Measurements from ENCODE around the gene AQP1.
A peak's percentile ranks its signal among the peaks of the same experiment; 100 is the strongest.

The AQP1 gene

DNA sequence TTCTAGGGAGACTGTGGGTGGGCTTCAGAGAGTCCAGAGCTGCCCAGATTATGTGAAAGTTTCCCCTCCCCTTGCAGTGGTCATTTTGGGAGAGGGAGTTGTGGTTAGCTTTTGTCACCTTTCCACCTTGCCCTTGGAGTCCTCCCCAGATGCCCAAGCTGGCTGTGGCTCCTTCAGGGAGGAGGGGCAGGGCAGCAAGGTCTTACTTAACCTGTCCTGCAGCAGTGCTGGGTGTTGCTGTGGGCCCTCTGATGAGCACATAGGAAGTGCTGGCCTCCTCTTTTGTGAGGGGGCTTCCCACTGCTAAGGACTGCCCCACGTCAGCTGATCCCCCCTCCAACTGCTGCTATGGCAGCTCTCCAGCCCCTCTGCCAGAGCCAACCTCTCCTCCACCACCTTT, 17.6 kb upstream of the AQP1 start:
- Histone ChIP-seq H3K36me3 (replicated peaks) (no peaks in the 10 kb centered on the region), H3K27me3 (ENCODE audit: low read depth) (no peaks in the 10 kb centered on the region; the same call in 1 of the 2 replicates), H3K9me3 (no peaks in the 10 kb centered on the region), H3K4me3 (no peak overlapping the region), H3K4me1 (peaks cover 4% of the 10 kb centered on the region; the same call in 1 of the 2 replicates)
- DNase-seq (ENCODE audit: low spot score in 2 of 2) = no peak
- in situ Hi-C loops (cut with MboI; ENCODE audit: low sequenced_read_pairs) = no loop called here

DNA sequence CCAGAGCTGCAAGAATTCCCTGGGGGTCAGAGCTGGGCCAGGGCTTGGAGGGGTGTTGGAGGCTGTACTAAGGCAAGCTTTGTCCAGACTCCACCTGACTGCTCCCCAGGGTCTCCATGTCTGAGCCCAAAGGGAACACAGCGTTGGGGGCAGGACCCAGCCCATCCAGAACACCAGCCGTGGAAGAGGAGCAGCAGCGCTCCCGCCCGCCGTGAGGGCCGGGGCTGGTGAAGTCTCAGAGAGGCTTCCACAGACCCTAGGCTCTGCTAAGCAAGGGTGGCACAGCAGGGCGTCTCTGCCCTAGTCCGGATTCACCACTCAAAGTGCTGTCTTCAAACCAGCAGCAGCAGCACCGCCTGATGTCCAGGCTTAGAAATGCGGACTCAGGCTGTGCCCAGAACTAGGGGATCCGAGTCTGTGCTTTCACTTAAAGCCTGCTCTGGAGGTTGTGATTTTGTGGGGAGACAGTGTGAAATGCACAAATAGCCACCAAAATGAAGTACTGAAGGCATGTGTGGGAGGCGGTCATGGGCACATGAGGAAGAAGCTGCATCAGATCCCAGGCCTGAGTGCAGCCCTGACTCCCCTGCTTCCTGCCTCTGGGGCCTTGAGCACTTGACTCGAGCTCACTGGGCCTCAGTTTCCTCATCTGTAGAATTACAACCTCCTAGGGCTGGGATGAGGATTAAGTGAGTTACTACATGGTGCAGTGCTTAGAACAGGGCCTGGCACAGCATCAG, 16.6 kb upstream of the AQP1 start:
- Histone ChIP-seq H3K4me3 (no peak overlapping the region), H3K4me1 (peaks cover 4% of the 10 kb centered on the region; the same call in 1 of the 2 replicates)
- in situ Hi-C loops (cut with MboI; ENCODE audit: low sequenced_read_pairs) = no loop called here

DNA sequence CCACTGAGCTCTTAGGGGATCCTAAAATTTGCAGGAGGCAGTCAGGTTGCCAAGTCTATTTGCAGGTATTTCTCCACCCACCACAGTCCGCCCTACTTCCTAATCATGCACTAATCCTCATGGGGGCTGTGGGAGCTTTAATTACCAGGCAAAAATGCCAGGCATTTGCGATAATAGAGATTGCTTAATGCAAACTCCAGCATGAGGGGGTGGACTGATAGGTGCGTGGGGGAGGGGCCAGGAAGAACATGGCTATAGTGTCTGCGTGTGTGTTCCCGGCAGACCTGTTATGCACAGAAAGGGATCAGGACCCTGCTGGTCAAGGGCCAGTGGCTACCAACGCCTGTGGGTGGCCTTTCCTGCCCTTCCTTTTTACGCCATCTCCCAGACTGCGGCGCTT, 15.6 kb upstream of the AQP1 start:
- peaks cover 4% of the 10 kb centered on the region; the same call in 1 of the 2 replicates for H3K4me1 ChIP-seq
- no peak overlapping the region for H3K4me3 ChIP-seq
- H3K36me3 ChIP-seq (replicated peaks) = no peaks in the 10 kb centered on the region
- in situ Hi-C loops (cut with MboI; ENCODE audit: low sequenced_read_pairs) = no loop called here
- DNase-seq (ENCODE audit: low spot score in 2 of 2) = peak in 1 of 2 experiments; percentile 35
- H3K9me3 ChIP-seq = no peaks in the 10 kb centered on the region
- H3K27me3 ChIP-seq (ENCODE audit: low read depth) = no peaks in the 10 kb centered on the region; the same call in 1 of the 2 replicates

More for the DNA sequence above, 16.6 kb upstream of the AQP1 start:
- H3K27me3 ChIP-seq (ENCODE audit: low read depth) = no peaks in the 10 kb centered on the region; the same call in 1 of the 2 replicates
- no peaks in the 10 kb centered on the region for H3K9me3 ChIP-seq
- H3K36me3 ChIP-seq (replicated peaks) = no peaks in the 10 kb centered on the region
- DNase-seq (ENCODE audit: low spot score in 2 of 2) = no peak

DNA sequence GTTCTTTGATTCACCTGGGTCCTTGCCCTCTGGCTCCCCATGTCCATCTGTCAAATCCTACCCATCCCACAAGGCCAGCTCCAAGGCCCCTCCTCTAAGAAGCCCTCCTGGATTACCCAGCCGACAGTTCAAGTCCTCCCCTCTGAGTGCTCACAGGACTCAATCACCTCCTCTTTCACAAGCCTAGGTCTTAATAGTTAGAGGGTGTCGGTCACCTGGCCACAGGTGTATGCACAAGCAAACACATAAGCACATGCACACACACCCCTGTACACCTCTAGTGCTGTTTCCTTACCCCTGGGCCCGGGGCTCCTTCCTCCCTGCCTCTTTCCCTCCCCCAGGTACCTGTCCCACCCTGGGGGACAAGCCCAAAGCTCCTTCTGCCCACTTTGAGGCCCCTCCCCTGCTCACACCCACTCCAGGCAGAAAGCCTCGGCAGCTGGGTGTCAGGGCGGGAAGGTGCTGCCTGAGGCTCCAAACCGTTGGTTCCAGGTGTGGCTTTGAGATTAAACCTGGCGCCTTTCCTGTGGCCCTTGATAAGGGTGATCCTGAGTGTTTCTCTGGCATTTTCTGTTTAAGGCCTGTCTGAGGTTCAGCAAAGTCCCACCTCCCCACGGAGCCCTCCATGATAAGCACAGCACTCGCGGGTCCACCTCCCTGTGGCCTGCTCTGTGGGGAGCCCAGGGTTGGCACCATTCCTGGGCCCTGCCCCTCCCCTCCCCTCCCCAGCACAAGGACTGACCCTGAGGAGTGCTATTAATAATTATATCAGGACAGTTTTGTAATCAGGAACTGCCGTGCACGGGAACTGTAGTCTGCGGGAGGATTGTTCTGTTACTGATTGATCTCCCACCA, 14.6 kb upstream of the AQP1 start:
- peaks cover 4% of the 10 kb centered on the region; the same call in 1 of the 2 replicates for H3K4me1 ChIP-seq
- H3K36me3 ChIP-seq (replicated peaks) = no peaks in the 10 kb centered on the region
- DNase-seq (ENCODE audit: low spot score in 2 of 2) = no peak
- H3K9me3 ChIP-seq = no peaks in the 10 kb centered on the region
- in situ Hi-C loops (cut with MboI; ENCODE audit: low sequenced_read_pairs) = no loop called here
- no peak overlapping the region for H3K4me3 ChIP-seq
- H3K27me3 ChIP-seq (ENCODE audit: low read depth) = no peaks in the 10 kb centered on the region

DNA sequence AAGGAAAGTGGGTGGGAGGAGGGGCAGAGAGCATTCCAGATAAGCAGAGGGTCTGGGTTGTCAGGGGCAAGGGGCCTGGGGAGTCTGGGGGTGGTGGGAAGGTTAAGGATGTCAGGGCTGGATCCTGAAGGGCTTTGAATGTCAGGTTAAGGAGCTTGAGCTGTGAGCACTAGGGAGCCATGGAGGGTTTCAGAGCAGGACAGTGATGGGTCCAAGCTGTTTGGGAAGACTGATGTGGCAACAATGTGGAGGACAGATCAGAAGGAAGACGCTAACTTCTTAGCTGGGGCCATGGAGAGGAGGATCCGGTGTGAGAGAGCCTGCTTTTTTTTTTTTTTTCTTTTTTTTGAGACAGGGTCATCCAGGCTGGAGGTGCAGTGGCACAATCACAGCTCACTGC, 13.9 kb upstream of the AQP1 start:
- Histone ChIP-seq H3K9me3 (no peaks in the 10 kb centered on the region), H3K27me3 (ENCODE audit: low read depth) (no peaks in the 10 kb centered on the region), H3K4me1 (peaks cover 4% of the 10 kb centered on the region; the same call in 1 of the 2 replicates), H3K36me3 (replicated peaks) (no peaks in the 10 kb centered on the region), H3K4me3 (no peak overlapping the region)
- no peak for DNase-seq (ENCODE audit: low spot score in 2 of 2)
- in situ Hi-C loops (cut with MboI; ENCODE audit: low sequenced_read_pairs) = no loop called here

DNA sequence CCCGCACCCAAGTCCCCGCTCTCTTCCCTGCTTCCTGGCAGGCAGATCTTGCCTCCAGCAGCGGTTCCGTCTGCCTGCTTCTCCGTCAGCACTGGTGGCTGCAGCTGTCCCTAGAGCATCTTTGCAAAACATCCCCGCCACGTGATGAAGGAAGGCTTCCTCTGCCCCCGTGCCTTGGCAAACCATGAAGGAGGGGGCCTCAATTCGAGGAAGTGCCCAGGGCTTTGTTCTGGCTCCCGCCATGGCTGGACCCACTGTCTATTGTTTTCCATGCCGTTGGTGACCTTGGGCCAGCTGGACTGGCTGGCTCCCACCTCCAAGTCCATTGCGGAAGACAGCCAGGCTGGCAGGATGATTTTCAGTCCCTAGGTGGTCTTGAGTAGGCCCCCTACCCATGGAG, 13.2 kb upstream of the AQP1 start:
- in situ Hi-C loops (cut with MboI; ENCODE audit: low sequenced_read_pairs) = no loop called here
- H3K9me3 ChIP-seq = no peaks in the 10 kb centered on the region
- DNase-seq (ENCODE audit: low spot score in 2 of 2) = no peak
- no peak overlapping the region for H3K4me3 ChIP-seq
- peaks cover 4% of the 10 kb centered on the region; the same call in 1 of the 2 replicates for H3K4me1 ChIP-seq
- no peaks in the 10 kb centered on the region for H3K27me3 ChIP-seq (ENCODE audit: low read depth)
- H3K36me3 ChIP-seq (replicated peaks) = no peaks in the 10 kb centered on the region

- Histone ChIP-seq H3K27me3 (ENCODE audit: low read depth) (no peaks in the 10 kb centered on the region), H3K9me3 (no peaks in the 10 kb centered on the region), H3K4me3 (no peak overlapping the region), H3K36me3 (replicated peaks) (no peaks in the 10 kb centered on the region), H3K4me1 (peaks cover 4% of the 10 kb centered on the region; the same call in 1 of the 2 replicates)
- DNase-seq (ENCODE audit: low spot score in 2 of 2) = no peak
- in situ Hi-C loops (cut with MboI; ENCODE audit: low sequenced_read_pairs) = no loop called here
These were observed 12.6 kb upstream of the AQP1 start for GRCh38 chr7:30899066-30899465.

DNA sequence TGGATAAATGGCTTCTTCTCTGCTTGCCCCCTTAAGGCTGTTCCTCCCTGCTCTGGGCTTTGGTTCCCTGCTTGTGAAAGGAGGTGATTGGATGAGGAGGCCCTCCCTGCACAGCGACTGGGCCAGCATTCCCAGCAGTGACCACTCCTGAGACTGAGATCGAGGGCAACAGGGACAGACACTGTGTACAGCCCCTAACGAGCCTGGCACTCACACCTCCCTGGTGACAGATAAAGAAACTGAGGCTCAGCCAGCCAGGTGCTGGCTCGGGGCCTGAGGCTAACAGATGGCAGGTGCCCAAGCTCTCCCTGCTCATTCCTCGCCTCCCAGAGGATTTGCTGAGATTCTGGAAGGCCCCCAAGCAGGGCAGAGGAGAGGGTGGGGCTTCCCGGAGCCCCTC, 12.0 kb upstream of the AQP1 start:
- DNase-seq (ENCODE audit: low spot score in 2 of 2) = no peak
- no peak overlapping the region for H3K4me3 ChIP-seq
- peaks cover 4% of the 10 kb centered on the region; the same call in 1 of the 2 replicates for H3K4me1 ChIP-seq
- in situ Hi-C loops (cut with MboI; ENCODE audit: low sequenced_read_pairs) = no loop called here
- H3K27me3 ChIP-seq (ENCODE audit: low read depth) = no peaks in the 10 kb centered on the region
- no peaks in the 10 kb centered on the region for H3K36me3 ChIP-seq (replicated peaks)
- no peaks in the 10 kb centered on the region for H3K9me3 ChIP-seq

- no peaks in the 10 kb centered on the region for H3K36me3 ChIP-seq (replicated peaks)
- H3K4me1 ChIP-seq = peaks cover 4% of the 10 kb centered on the region; the same call in 1 of the 2 replicates
- no peaks in the 10 kb centered on the region for H3K27me3 ChIP-seq (ENCODE audit: low read depth)
- in situ Hi-C loops (cut with MboI; ENCODE audit: low sequenced_read_pairs) = no loop called here
- H3K4me3 ChIP-seq = no peak overlapping the region
- DNase-seq (ENCODE audit: low spot score in 2 of 2) = no peak
- no peaks in the 10 kb centered on the region for H3K9me3 ChIP-seq
These were observed 11.6 kb upstream of the AQP1 start for GRCh38 chr7:30900053-30900452.

DNA sequence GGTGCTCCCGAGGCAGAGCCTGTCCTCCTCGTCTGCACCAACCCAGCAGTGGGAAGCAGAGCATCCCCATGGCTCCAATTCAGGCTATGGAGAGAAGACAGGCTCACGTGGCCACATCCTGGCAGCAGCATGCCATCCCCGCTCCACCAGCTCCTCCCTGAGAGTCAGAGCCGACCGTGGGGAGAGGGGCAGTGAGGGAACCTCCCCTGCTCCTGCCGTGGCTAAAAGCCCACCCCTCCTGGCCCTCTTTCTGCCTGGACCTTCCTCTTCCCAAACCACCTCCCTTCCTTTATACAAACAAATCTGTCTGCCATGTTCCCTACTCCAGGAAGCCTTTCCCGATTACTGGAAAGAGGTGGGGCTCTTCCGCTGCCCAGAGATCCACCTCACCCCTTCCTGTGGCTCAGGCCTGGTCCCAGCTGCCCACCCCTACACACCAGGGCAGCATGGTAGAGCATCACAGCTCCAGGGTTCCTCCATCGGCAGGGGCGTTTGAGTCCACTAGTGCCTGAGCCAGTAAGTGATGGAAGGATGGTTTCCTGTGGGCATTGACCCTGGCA, 10.8 kb upstream of the AQP1 start:
- H3K4me1 ChIP-seq = peaks cover 3% of the 10 kb centered on the region; the same call in 1 of the 2 replicates
- no peak for DNase-seq (ENCODE audit: low spot score in 2 of 2)
- H3K27me3 ChIP-seq (ENCODE audit: low read depth) = no peaks in the 10 kb centered on the region
- no peaks in the 10 kb centered on the region for H3K9me3 ChIP-seq
- H3K4me3 ChIP-seq = no peak overlapping the region
- H3K36me3 ChIP-seq (replicated peaks) = no peaks in the 10 kb centered on the region
- in situ Hi-C loops (cut with MboI; ENCODE audit: low sequenced_read_pairs) = no loop called here

- no peaks in the 10 kb centered on the region for H3K9me3 ChIP-seq
- no peaks in the 10 kb centered on the region for H3K27me3 ChIP-seq (ENCODE audit: low read depth)
- peak in 1 of 2 experiments; percentile 21 for DNase-seq (ENCODE audit: low spot score in 2 of 2)
- in situ Hi-C loops (cut with MboI; ENCODE audit: low sequenced_read_pairs) = no loop called here
- H3K4me3 ChIP-seq = no peak overlapping the region
- H3K36me3 ChIP-seq (replicated peaks) = no peaks in the 10 kb centered on the region
- no peaks in the 10 kb centered on the region for H3K4me1 ChIP-seq
These were observed 9.8 kb upstream of the AQP1 start for GRCh38 chr7:30901856-30902255.

GRCh38 chr7:30902466-30902865, 9.2 kb upstream of the AQP1 start:
- H3K4me1 ChIP-seq = no peaks in the 10 kb centered on the region
- no peaks in the 10 kb centered on the region for H3K9me3 ChIP-seq
- H3K4me3 ChIP-seq = no peak overlapping the region
- H3K36me3 ChIP-seq (replicated peaks) = no peaks in the 10 kb centered on the region
- in situ Hi-C loops (cut with MboI; ENCODE audit: low sequenced_read_pairs) = no loop called here
- DNase-seq (ENCODE audit: low spot score in 2 of 2) = no peak
- H3K27me3 ChIP-seq (ENCODE audit: low read depth) = no peaks in the 10 kb centered on the region

- no peaks in the 10 kb centered on the region for H3K9me3 ChIP-seq
- in situ Hi-C loops (cut with MboI; ENCODE audit: low sequenced_read_pairs) = no loop called here
- H3K4me3 ChIP-seq = no peak overlapping the region
- DNase-seq (ENCODE audit: low spot score in 2 of 2) = no peak
- no peaks in the 10 kb centered on the region for H3K4me1 ChIP-seq
- H3K27me3 ChIP-seq (ENCODE audit: low read depth) = no peaks in the 10 kb centered on the region
- H3K36me3 ChIP-seq (replicated peaks) = no peaks in the 10 kb centered on the region
These were observed 8.5 kb upstream of the AQP1 start for GRCh38 chr7:30903146-30903545.

DNA sequence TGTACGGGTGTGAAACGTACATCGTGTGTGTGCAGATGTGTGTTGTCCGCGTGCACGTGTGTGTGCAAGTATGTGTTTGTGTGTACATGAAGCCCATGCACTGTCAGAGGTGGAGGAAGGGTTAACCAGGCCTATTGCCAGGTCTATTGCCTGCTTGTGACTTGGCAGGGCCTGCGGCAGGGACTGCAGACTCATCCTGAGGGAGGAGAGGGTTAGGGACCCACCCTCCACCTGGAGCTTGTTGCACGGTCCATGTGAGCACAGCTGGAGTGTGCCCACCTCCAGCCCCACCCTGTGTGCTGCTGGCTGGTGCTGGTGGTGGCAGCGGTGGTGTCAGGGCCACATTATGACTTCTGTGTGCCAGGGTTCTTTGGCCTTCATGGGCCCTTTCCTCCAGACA, 7.1 kb upstream of the AQP1 start:
- Histone ChIP-seq H3K4me3 (no peak overlapping the region), H3K36me3 (replicated peaks) (no peaks in the 10 kb centered on the region), H3K9me3 (no peaks in the 10 kb centered on the region), H3K4me1 (no peaks in the 10 kb centered on the region), H3K27me3 (ENCODE audit: low read depth) (no peaks in the 10 kb centered on the region)
- in situ Hi-C loops (cut with MboI; ENCODE audit: low sequenced_read_pairs) = no loop called here
- no peak for DNase-seq (ENCODE audit: low spot score in 2 of 2)

Data from HAP-1 (cell line).